MV-4-11 (cell line): Measurements from ENCODE around the gene SEMA6D.

Source experiments
- DNase-seq: peaks from one replicate; lab custom pipeline; 2025; lab: John Stamatoyannopoulos, UW

Gene SEMA6D

GRCh38 chr15:47743385-47743784 is 26.1 kb downstream of the SEMA6D start:
- DNase-seq, result no peak

GRCh38 chr15:47743886-47744285 is 26.6 kb downstream of the SEMA6D start:
- no peak for DNase-seq

- no peak for DNase-seq
Observed at GRCh38 chr15:47744496-47744895, 27.2 kb downstream of the SEMA6D start.

- no peak for DNase-seq
Observed at GRCh38 chr15:47744973-47745372, 27.7 kb downstream of the SEMA6D start.

- DNase-seq, result no peak
Observed at GRCh38 chr15:47746516-47746915, 29.2 kb downstream of the SEMA6D start.

- no peak for DNase-seq
Observed at GRCh38 chr15:47750030-47750739, 32.9 kb downstream of the SEMA6D start.

GRCh38 chr15:47750740-47751262 is 33.5 kb downstream of the SEMA6D start:
- DNase-seq, result no peak

GRCh38 chr15:47753591-47753990 is 36.3 kb downstream of the SEMA6D start:
- no peak for DNase-seq

- no peak for DNase-seq
Observed at GRCh38 chr15:47754312-47754711, 37.0 kb downstream of the SEMA6D start.

GRCh38 chr15:47755941-47756340 is 38.6 kb downstream of the SEMA6D start:
- DNase-seq, result no peak

- DNase-seq, result no peak
Observed at GRCh38 chr15:47756872-47757271, 39.6 kb downstream of the SEMA6D start.

- DNase-seq, result no peak
Observed at GRCh38 chr15:47757331-47757730, 40.0 kb downstream of the SEMA6D start.

- DNase-seq, result no peak
Observed at GRCh38 chr15:47762621-47763020, 45.3 kb downstream of the SEMA6D start.

GRCh38 chr15:47764666-47765065 is 47.4 kb downstream of the SEMA6D start:
- DNase-seq, result no peak

GRCh38 chr15:47766406-47766805 is 49.1 kb downstream of the SEMA6D start:
- DNase-seq, result no peak

GRCh38 chr15:47767035-47767434 is 49.7 kb downstream of the SEMA6D start:
- no peak for DNase-seq

GRCh38 chr15:47768735-47769134 is 51.4 kb downstream of the SEMA6D start:
- DNase-seq, result no peak

- no peak for DNase-seq
Observed at GRCh38 chr15:47769166-47769565, 51.9 kb downstream of the SEMA6D start.

GRCh38 chr15:47773143-47773542 is 55.8 kb downstream of the SEMA6D start:
- no peak for DNase-seq

- no peak for DNase-seq
Observed at GRCh38 chr15:47778263-47778770, 61.0 kb downstream of the SEMA6D start.

GRCh38 chr15:47780971-47781370 is 63.7 kb downstream of the SEMA6D start:
- no peak for DNase-seq

GRCh38 chr15:47781527-47781926 is 64.2 kb downstream of the SEMA6D start:
- DNase-seq, result no peak

GRCh38 chr15:47784820-47785219 is 67.5 kb downstream of the SEMA6D start:
- DNase-seq, result no peak

- DNase-seq, result no peak
Observed at GRCh38 chr15:47786371-47786770, 69.1 kb downstream of the SEMA6D start.
